WI38 (cell line): ENCODE results near the gene ARHGEF6.

ENCODE experiments used
- H3K4me3 ChIP-seq: 2 replicates; pipeline ENCODE4 v1.5.1; 2011; ENCODE audit warnings: low read depth, mild to moderate bottlenecking, control low read depth, low read length
- TF ChIP-seq, protein P1 (sequence below): IDR thresholded peaks from 2 replicates; pipeline ENCODE4 v1.5.1; 2012; ENCODE audit warnings: low read depth, mild to moderate bottlenecking, control low read depth, low read length

The ARHGEF6 gene

DNA sequence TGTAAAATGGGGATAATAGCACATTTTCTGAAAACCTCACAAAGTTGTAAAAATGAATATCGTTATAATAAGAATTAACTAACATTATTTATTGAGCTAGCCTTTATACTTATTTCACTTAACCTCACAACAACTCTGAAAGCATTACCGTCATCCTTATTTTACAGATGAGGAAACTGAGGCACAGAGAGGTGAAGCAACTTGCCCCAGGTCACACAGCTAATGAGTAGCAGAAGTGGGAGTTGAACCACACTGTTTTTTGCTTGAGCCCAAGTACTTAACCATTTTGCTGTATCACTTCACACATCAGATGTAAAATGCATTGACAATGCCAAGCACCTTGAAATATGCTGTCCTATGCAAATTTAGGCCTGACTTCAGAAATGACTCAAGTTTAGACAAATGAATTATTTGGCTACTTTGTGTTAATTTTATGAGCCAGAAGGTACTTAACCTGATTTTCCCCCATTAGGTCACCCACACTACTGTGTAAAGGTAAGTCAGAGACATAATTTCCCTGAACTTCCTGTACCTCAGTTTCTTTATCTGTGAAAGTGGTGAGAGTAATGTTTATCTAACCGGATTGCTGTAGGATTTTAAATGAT is 109.6 kb downstream of the ARHGEF6 start:
- TF ChIP-seq, protein P1, sequence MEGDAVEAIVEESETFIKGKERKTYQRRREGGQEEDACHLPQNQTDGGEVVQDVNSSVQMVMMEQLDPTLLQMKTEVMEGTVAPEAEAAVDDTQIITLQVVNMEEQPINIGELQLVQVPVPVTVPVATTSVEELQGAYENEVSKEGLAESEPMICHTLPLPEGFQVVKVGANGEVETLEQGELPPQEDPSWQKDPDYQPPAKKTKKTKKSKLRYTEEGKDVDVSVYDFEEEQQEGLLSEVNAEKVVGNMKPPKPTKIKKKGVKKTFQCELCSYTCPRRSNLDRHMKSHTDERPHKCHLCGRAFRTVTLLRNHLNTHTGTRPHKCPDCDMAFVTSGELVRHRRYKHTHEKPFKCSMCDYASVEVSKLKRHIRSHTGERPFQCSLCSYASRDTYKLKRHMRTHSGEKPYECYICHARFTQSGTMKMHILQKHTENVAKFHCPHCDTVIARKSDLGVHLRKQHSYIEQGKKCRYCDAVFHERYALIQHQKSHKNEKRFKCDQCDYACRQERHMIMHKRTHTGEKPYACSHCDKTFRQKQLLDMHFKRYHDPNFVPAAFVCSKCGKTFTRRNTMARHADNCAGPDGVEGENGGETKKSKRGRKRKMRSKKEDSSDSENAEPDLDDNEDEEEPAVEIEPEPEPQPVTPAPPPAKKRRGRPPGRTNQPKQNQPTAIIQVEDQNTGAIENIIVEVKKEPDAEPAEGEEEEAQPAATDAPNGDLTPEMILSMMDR = no peak
- no peak overlapping the region for H3K4me3 ChIP-seq

DNA sequence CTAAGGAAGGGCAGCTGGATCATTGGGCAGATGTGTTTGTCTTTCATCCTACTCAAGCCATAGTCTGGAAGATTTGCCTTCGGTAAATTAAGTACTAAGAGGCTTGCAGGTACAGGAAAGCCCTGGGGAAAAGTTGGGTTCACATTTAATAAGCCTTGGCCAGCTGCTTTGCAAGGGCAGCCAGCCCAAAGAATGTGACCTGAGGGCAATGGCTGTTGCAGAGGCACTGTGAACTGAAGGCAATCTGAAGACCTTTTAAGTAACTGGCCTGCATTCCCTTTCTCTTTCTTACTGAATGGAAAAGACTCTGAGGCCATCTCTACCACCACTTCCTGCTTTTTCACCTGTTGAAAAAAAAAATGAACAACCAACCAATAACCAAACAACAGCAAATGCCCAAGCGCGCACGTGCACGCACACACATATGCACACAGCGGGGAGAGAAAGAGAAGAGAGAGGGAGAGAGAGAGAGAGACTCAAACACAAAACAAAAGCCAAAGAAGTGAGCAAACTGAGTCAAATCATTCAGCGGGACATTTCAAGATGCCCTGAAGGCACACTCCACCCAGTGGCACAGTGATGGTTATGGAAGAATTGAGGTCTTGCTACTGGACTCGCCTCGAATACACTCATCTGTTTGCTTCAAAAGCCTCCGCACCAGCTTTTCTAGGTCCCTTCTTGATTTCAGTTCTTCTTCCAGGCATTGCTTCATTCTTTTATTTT is 113.1 kb downstream of the ARHGEF6 start:
- TF ChIP-seq, protein P1 = no peak
- H3K4me3 ChIP-seq = no peak overlapping the region

DNA sequence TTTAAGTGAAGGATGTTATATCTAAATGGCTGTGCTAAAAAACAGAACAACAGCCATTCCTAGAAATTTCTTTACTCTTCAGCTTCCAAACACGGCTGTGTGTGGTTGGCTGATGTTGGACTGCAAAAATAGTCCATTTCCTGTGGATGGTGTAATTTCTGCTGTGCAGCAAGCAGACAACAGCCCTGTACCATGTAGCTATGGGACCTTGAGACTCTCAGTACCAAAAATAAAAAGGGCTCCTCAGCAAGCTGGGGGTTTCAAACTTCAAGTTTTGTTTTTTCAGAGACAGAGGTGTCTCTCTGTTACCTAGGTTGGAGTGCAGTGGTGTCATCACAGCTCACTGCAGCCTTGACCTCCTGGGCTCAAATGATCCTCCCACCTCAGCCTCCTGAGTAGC is 114.6 kb downstream of the ARHGEF6 start:
- H3K4me3 ChIP-seq = no peak overlapping the region
- TF ChIP-seq, protein P1 = no peak

DNA sequence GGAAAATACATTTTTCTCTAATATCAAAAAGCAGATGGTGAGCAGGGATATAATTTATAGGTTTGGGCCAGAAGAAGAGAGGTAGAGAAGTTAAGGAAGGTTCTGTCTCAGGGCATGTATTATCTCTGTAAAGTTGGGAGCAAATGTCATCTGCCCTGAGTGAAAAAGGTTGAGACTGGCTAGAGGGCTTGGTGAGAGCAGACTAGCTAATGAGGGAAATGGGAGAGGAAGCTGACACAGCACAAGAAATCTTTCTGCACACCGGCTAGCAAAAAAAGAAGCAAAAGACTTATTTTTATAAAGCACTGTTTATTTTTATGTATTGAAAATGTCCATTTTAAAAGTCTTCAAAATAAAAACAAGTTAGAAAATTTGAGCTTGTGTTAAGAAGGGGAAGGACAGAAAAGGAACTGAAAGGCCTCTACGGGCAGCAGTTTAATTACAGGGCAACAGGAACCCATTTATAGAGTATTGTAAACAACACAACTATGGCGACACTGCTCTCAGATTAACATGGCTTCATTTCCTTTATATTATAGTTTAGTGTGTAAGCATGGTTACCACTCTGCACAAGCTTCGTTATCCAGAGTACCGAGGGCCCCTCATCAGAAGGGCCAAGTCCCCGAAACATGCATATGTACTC is 115.4 kb downstream of the ARHGEF6 start:
- TF ChIP-seq, protein P1 = no peak
- H3K4me3 ChIP-seq = no peak overlapping the region

DNA sequence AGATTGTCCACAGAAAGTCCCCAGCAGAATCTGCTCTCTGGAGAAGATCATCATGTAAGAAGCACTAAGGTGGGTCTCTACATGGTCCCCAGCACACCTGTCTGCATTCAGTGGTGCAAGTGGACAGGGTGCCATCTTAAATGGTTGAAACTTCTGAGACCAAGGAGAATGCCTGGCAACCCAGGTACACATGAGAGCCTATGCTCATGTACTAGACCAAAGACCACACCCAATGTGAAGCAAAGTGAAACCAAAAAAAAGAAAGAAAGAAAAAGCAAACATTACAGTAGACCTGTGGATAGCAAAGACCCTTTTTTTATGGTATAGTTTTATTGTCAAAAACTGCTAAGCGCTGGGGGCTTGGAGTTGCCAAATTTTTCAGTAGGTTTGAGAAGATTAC is 117.8 kb downstream of the ARHGEF6 start:
- TF ChIP-seq, protein P1 = no peak

DNA sequence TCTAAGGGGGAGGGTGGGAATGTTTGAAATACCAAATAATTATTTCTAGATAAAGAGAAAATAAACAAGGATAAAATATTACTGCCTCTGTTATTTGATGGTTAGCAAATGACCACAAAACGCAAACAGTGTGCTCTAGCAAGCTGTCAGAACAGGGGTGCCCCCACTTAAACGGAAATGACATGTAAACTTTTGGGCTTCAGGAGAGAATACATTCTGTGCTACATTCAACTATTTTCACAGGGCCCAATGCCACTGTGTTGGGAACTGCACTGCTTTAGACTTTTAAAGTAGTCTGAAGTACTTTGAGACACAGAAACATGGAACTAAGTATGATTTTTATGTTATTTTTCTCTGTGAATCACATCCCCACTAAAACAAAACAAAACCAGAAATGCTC is 118.6 kb downstream of the ARHGEF6 start:
- TF ChIP-seq, protein P1 = no peak
- no peak overlapping the region for H3K4me3 ChIP-seq

More for the DNA sequence above, 117.8 kb downstream of the ARHGEF6 start:
- H3K4me3 ChIP-seq = no peak overlapping the region

DNA sequence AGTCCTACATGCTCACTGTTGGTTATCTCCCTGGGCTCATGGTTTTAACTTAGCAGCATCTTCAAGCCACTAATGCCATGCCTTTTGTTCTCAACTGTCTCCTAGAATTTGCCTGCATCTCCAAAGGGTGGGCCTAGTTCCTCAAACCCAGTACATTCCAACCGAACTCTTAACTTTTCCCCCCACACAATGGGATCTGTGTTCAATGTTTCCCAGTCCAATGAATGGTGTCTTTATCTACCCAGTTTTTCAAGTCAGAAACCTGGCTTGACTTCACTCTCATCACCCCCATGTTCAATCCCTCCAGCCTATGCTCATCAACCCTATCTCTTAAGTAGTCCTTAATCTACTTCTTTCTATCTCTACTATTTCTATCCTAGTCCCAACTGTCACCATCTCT is 119.8 kb downstream of the ARHGEF6 start:
- TF ChIP-seq, protein P1 = no peak
- H3K4me3 ChIP-seq = no peak overlapping the region
